HEK293T (cell line): ENCODE data around the gene NWD2.

Experiments used
- ARNT ChIP-seq: fragments of 450-650 bp; IDR thresholded peaks from 2 replicates; pipeline ENCODE4 v1.6.1; 2017; ENCODE audit warnings: mild to moderate bottlenecking
- BHLHE40 ChIP-seq: fragments of 450-650 bp; IDR thresholded peaks from 2 replicates; pipeline ENCODE4 v1.6.1; 2016; ENCODE audit warnings: mild to moderate bottlenecking, moderate library complexity, borderline replicate concordance
- CTBP1 ChIP-seq: fragments of 450-650 bp; IDR thresholded peaks from 2 replicates; pipeline ENCODE4 v1.6.1; 2016; ENCODE audit warnings: borderline replicate concordance
- ELF4 ChIP-seq: fragments of 450-650 bp; IDR thresholded peaks from 2 replicates; pipeline ENCODE4 v1.6.1; 2017; ENCODE audit warnings: antibody characterized with exemption
- FOXK2 ChIP-seq: fragments of 450-650 bp; IDR thresholded peaks from 2 replicates; pipeline ENCODE4 v1.6.1; 2016; ENCODE audit warnings: mild to moderate bottlenecking
- FOXM1 ChIP-seq: fragments of 450-650 bp; IDR thresholded peaks from 2 replicates; pipeline ENCODE4 v1.6.1; 2017; ENCODE audit warnings: mild to moderate bottlenecking, borderline replicate concordance
- HDGF ChIP-seq: fragments of 450-650 bp; IDR thresholded peaks from 2 replicates; pipeline ENCODE4 v1.6.1; 2017; ENCODE audit warnings: antibody characterized with exemption, borderline replicate concordance
- LEF1 ChIP-seq: fragments of 450-650 bp; IDR thresholded peaks from 2 replicates; pipeline ENCODE4 v1.6.1; 2017; ENCODE audit warnings: mild to moderate bottlenecking, borderline replicate concordance
- SP1 ChIP-seq: fragments of 450-650 bp; IDR thresholded peaks from 2 replicates; pipeline ENCODE4 v1.6.1; 2017
- SUZ12 ChIP-seq: fragments of 450-650 bp; IDR thresholded peaks from 2 replicates; pipeline ENCODE4 v1.6.1; 2016; ENCODE audit warnings: mild to moderate bottlenecking
- ZNF384 ChIP-seq: fragments of 450-650 bp; IDR thresholded peaks from 2 replicates; pipeline ENCODE4 v1.6.1; 2016
- TF ChIP-seq, protein P1 (sequence below): fragments of 450-650 bp; IDR thresholded peaks from 2 replicates; pipeline ENCODE4 v1.6.1; 2016

DNA sequence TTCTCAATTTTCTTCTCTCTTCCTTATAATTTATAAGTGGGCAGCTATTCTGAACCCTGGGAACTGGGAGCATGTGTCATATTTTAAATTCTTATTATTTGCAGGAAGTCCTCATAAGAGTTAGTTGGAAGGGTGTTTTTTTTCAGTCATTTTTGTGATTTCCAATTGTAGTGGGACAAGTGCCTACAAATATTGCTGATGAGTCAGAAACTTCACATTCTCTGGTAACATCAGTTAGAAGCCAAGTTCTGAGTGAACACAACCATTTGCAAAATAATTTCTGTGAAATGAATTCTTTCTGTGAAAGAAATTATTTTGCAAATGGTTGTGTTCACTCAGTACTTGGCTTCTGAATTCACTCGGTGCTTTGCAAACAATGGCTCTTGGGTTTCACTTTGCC is 20.8 kb upstream of the NWD2 start:
- TF ChIP-seq ARNT (no peak), BHLHE40 (no peak), ELF4 (no peak), FOXM1 (no peak), HDGF (no peak), SUZ12 (no peak), SP1 (no peak), FOXK2 (no peak), CTBP1 (no peak), LEF1 (no peak), ZNF384 (no peak)
- TF ChIP-seq, protein P1, sequence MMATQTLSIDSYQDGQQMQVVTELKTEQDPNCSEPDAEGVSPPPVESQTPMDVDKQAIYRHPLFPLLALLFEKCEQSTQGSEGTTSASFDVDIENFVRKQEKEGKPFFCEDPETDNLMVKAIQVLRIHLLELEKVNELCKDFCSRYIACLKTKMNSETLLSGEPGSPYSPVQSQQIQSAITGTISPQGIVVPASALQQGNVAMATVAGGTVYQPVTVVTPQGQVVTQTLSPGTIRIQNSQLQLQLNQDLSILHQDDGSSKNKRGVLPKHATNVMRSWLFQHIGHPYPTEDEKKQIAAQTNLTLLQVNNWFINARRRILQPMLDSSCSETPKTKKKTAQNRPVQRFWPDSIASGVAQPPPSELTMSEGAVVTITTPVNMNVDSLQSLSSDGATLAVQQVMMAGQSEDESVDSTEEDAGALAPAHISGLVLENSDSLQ, result no peak
